T-helper 22 cell (primary cell): ENCODE measurements around the gene SERINC4.
A peak's percentile ranks its signal among the peaks of the same experiment; 100 is the strongest.

Experiments used
- DNase-seq: peaks from one replicate; pipeline ENCODE4 v3.0.0-alpha.2; 2020; ENCODE audit warnings: low read depth

The SERINC4 gene

GRCh38 chr15:43796566-43796965, 3.5 kb downstream of the SERINC4 start:
- DNase-seq = no peak

GRCh38 chr15:43795997-43796396, 4.0 kb downstream of the SERINC4 start:
- DNase-seq = no peak

GRCh38 chr15:43795197-43795596, 4.8 kb downstream of the SERINC4 start:
- no peak for DNase-seq

GRCh38 chr15:43794269-43795037, 5.6 kb downstream of the SERINC4 start:
- DNase-seq = no peak

DNA sequence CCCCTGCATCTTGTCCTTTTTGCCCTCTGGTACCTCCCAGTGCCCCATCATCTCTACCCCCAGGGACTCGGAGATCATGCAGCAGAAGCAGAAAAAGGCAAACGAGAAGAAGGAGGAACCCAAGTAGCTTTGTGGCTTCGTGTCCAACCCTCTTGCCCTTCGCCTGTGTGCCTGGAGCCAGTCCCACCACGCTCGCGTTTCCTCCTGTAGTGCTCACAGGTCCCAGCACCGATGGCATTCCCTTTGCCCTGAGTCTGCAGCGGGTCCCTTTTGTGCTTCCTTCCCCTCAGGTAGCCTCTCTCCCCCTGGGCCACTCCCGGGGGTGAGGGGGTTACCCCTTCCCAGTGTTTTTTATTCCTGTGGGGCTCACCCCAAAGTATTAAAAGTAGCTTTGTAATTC, 6.4 kb downstream of the SERINC4 start:
- no peak for DNase-seq

GRCh38 chr15:43792761-43793476, 7.1 kb downstream of the SERINC4 start:
- no peak for DNase-seq

- DNase-seq = peak; percentile 99
Measured at GRCh38 chr15:43791993-43792760, 7.8 kb downstream of the SERINC4 start, which contains the start of gene SERF2. TSS of gene SERF2 (plus strand) at chr15:43792320. CDS start at chr15:43792377, 57 bp downstream.

- no peak for DNase-seq
Measured at GRCh38 chr15:43789409-43789808, 10.6 kb downstream of the SERINC4 start.

DNA sequence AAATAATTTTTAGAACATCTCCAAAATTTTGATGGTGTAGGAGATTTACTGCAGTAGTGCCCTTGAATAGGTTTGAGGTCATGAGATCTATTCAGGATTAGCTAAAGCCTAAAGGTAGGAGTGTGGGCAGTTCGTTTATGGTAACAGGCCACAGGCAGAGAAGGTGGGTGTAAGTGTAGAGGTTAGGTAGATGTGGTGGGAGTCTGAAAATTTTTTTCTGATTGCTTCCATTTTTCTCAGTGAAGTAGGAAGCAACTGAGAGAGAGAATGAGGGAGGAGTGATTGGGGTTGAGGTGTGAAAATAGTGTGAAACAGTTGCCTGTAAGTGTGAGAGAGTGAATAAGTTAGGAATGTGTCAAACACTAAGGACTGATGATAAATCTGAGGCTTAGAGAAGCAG, 21.0 kb downstream of the SERINC4 start:
- DNase-seq = no peak

DNA sequence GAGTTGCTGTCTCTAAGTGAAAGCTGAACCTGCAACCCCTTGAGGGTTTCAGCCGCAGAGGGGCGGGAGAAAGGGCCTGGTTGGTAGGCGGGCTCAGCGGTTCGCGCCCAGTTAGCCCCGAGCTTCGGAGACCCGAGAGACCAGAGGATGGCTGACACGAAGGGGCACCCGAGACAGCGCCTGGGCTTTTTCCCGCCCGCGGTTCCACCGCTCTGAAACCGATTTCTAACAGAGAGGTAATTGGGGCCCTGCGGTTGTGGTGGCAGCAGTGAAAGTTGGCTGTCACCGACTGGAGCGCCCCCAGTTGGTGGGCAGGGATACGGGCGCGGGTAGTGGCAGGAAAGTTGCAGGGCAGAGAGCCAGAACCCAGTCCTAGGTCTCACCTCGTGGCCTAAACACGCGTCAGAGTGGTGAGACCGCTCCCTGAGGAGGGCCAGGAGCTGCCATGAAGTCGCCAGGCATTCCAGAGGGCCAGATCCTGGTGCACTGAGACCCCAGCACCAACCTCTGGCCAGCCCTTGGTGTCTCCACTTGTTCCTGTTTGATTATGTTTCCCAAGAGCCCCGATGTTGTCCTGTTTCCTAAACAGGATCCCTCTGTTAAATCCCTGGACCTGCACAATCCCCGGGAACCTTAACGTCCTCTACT, 22.6 kb downstream of the SERINC4 start:
- peak; percentile 72 for DNase-seq

DNA sequence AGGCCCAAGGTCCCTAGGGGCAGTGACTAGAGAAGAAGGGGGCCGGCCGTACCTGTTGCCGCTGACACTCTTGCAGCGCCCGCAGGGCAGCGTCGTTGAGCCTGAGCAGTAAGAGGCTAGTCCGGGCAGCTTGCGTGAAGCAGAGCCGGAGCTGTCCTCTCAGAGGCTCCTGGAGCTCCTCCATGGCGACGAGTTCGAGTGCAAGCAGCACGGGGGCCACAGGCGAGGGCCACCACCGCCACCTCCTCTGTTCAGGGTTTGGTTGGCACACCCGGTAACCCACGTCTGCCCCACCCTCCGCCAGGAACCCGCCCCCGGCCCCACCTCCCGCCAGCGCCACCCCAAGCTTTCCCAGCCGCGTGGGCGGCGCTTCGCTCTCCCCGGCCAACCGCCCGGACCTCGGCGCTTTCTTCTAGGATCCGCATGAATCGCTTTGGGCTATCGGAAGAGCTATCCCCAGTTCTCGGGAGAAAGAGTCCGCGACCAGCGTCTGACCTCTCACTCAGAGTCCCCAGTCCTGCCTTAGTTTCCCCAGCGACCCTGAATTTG, 23.2 kb downstream of the SERINC4 start, which contains the start of gene ELL3:
ELL3 (minus strand) TSS at position 249 of the 549 bp plus-strand sequence; CDS start at position 184, 65 bp downstream.
- peak; percentile 66 for DNase-seq

GRCh38 chr15:43776101-43776717, 23.8 kb downstream of the SERINC4 start:
- DNase-seq = no peak

- no peak for DNase-seq
Measured at GRCh38 chr15:43775411-43775965, 24.5 kb downstream of the SERINC4 start.

- DNase-seq = no peak
Measured at GRCh38 chr15:43774062-43774461, 26.0 kb downstream of the SERINC4 start.

GRCh38 chr15:43772624-43773023, 27.4 kb downstream of the SERINC4 start:
- no peak for DNase-seq

- no peak for DNase-seq
Measured at GRCh38 chr15:43771816-43772215, 28.2 kb downstream of the SERINC4 start.

DNA sequence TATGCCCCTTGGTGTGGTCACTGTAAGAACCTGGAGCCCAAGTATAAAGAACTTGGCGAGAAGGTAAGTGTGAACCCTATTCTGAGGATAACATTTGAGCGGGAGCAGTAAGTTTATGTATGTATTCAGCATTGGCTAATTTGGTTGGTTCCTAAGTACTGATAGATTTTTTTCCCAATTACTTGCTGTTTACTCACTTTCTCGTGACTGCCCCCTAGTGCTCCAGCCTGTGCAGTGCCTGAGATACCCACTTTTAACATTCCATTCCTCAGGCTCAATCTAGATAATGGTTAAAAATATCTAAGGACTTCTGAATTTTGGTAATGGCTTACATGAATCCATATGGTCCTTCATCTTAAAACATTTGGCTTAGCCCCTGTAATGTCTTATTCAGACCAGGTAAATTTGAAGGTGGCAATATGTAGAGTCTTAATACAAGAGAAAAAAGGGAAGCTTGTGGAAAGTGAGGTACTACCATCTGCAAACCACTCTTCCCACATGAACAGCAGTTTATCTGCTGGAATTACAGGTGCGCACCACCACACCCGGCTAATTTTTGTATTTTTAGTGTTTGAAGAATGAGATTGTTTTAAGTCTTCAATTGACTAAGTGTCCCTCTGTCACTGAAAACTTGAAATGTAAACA, 30.3 kb downstream of the SERINC4 start:
- no peak for DNase-seq

DNA sequence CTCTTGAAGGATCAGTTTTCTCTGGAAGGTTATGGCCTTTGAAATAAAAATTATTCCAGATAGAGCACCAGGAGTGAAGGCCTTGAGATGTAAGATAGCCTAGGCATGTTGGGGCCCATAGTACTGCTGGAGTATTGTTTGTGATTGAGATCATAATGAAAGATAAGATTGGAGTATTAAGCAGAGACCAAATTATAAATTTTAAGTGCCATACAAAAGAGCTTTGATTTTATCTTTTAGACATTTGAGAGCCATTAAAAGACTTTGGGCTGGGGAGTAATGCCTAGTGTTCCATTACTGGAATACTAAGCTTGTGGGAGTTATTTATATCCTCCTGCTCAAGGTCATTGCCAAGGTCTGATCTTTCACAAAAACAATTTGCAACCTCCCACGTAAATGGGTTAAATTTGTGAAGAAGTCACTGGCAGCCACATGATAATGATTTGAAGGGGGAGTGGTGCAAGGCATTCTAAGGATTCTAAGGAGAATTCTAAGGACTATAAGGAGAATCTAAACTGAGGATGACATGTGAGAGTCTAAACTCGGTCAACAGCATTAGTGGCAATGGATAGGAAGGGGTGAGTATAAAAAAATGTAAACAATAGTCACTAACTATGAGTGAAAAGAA, 36.1 kb downstream of the SERINC4 start:
- DNase-seq = no peak

- DNase-seq = no peak
Measured at GRCh38 chr15:43762824-43763223, 37.2 kb downstream of the SERINC4 start.

GRCh38 chr15:43751885-43752284, 48.1 kb downstream of the SERINC4 start:
- no peak for DNase-seq
